HG03342 (cell line): ENCODE measurements around the gene OMA1.
A peak's percentile ranks its signal among the peaks of the same experiment; 100 is the strongest.
"Not testable (repeated sequence)": the region's sequence is repeated elsewhere in the genome, so short reads cannot be mapped to it uniquely, and the experiment has no call there.

Experiments
- ATAC-seq: cut with Tn5 transposase; IDR thresholded peaks from one replicate; pipeline ENCODE4 v1.9.1; 2021; ENCODE audit warnings: mild to moderate bottlenecking, moderate library complexity; ENCODE audit not compliant: unreplicated experiment

OMA1 gene

DNA sequence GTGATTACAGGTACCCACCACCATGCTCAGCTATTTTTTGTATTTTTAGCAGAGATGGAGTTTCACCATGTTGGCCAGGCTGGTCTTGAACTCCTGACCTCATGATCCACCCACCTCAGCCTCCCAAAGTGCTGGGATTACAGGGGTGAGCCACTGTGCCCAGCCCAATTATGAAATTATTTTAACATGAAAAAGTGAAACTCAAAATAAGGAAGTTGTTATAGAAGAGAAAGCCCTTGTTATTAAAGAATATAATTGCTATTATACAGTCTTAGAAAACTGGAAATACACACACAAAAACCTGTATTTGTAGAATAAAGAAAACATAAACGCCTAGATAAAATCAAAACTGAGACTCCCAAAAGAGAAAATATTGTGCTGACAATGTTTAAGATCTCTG lies 14.7 kb downstream of the OMA1 start:
- not testable (repeated sequence) for ATAC-seq

DNA sequence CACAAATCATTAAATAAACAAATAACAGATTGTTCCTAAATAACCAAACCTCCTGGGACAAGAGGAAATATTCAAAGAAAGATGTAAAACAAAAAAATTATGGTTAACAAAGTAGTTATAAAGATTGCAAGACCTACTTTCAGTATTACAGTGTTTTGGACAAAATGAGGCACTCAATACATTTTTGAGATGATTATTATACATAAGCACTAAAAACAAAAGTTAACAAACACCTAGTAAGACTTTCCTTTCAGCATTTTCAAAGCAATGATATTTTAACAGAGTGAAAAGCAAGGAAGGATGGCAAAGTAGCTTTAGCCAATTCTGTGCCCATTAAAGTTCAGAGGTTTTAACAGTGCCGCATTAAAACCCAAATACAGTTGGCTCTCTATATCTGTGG lies 17.2 kb downstream of the OMA1 start:
- ATAC-seq = no peak

- ATAC-seq = no peak
Measured at GRCh38 chr1:58528518-58528917, 18.0 kb downstream of the OMA1 start.

GRCh38 chr1:58524353-58524945 lies 22.1 kb downstream of the OMA1 start:
- no peak for ATAC-seq

GRCh38 chr1:58515794-58516401 lies 30.6 kb downstream of the OMA1 start:
- ATAC-seq = peak; percentile 52

DNA sequence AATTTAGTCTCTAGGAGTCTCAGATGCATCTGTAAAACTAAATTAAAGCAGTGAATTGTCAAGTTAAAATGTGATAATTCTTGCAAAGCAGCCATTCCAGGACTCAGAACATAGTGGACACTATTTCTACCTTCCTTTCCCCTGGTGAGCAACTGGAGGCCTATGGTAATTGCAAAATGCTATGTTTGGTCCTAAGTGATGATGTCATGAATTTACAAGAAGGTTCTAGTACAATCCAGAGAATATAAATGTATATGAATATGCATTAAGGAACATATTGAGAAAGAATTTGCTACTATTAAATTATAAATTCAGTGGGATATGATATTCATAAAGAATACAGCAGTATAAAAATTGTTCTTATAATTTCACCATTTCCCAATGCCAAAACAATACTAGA lies 32.6 kb downstream of the OMA1 start:
- no peak for ATAC-seq

DNA sequence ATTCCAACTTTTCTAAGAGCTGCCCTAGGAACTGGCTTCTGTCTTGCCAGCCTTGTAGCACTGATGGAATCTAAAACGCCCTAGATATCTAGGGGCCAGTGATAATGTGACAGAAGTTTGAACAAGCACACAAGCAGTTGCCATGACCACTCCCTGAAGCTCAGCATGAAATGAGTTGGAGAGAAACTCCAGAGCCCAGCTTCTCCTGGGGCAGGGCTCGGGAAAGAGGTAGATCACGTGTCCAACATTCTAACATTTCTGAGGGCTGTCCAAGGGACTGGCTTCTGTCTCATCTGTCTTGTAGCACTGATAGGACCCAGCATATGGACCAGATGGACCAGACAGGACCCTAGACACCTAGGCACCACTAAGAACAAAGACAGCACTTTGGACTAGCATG lies 37.9 kb downstream of the OMA1 start:
- ATAC-seq = no peak

- ATAC-seq = no peak
Measured at GRCh38 chr1:58505286-58505685, 41.2 kb downstream of the OMA1 start.

- no peak for ATAC-seq
Measured at GRCh38 chr1:58502519-58502918, 44.0 kb downstream of the OMA1 start.

DNA sequence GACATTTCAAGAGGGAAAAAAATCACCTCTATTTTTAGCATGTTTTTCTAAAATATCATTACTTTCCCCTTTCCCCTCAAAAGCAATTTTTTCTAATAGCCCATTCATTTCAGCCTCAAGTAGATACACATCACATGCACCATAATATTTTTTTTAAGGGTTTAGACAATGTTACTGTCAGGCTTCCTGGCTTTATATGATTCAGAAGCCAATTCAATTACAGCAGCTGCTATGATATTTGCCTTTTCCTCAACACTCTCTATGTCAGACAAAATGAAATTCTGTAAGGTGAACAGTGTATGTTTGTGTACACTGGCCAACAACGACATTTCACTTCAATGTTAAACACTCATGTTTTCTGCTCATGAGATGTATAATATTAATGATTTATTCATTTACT lies 46.5 kb downstream of the OMA1 start:
- ATAC-seq = no peak

GRCh38 chr1:58497499-58497898 lies 49.0 kb downstream of the OMA1 start:
- no peak for ATAC-seq

GRCh38 chr1:58496042-58496441 lies 50.5 kb downstream of the OMA1 start:
- no peak for ATAC-seq

- ATAC-seq = not testable (repeated sequence)
Measured at GRCh38 chr1:58488914-58489313, 57.6 kb downstream of the OMA1 start.

- no peak for ATAC-seq
Measured at GRCh38 chr1:58487002-58487401, 59.5 kb downstream of the OMA1 start.

DNA sequence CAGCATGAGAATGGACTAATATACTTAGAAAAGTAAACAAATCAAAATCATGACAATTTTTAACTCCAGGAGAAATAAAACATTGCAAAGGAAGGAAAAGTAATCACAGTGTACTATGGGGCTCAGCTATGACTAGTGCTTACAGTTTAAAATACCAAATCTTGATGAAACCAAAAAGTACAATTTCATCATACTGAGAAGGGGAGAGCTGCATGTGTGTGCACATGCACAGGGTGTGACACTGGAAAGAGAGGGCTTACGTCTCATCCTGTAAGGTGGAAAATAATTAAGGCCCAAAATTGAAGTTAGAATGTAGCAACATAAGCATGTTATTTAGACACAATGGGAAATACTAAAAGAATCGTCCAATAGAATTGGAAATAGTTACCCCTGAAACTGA lies 64.6 kb downstream of the OMA1 start:
- no peak for ATAC-seq

DNA sequence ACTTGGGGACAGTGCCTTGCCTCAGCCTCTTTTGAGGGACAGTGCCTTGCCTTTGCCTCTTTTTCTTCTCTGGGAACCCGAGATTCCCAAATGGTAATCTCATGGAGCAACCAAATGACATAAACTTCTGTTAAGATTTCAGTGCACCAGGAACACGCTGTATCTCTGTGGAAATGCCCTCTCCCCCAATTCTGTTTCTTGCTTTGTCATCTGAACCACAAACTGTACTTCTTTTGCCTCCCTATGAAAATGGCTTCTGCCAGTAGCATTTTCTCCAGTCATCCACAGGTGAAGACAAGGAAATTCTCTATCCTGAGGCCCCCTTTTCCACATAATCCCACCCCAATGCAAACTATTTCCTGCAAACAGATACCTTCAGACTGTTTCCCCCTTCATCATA lies 66.3 kb downstream of the OMA1 start:
- ATAC-seq = no peak

- no peak for ATAC-seq
Measured at GRCh38 chr1:58477390-58477789, 69.1 kb downstream of the OMA1 start.

DNA sequence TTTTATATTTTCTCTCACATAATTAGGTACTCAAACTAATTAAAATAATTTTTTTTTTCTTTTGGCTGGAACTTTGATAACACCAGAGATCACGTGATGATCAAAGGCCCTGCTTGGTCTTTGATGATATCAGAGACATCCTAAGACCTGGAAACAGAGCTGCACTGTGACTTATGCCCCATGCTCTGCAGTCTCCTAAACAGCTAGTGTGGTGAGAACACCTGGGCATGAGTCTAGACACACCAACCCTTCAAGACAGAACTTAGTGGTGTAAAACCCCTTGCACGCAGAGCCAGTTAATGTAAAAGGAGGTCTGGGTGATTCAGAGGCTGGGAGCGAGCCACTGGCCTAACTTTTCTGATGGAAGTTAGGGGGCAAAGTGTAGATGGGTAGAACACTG lies 70.3 kb downstream of the OMA1 start:
- ATAC-seq = no peak

DNA sequence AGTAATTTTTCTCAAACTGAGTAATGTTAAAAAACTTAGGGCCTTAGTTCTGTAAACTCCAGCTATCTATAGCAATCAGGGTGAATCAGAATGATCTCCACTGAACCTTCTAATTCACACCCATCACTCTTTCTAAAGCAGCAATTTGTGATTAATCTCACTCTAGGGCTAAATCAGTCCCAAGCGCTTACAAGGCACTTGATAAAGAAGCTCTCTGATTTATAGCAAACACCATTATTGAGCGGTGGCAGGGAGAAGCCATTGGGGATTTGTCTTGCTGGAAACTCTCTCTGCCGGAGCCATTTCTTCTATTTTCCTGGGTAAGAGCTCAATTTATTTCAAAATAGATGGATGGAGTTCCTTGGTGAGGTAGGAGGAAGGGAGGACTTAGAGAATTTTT lies 77.0 kb downstream of the OMA1 start:
- ATAC-seq = no peak

DNA sequence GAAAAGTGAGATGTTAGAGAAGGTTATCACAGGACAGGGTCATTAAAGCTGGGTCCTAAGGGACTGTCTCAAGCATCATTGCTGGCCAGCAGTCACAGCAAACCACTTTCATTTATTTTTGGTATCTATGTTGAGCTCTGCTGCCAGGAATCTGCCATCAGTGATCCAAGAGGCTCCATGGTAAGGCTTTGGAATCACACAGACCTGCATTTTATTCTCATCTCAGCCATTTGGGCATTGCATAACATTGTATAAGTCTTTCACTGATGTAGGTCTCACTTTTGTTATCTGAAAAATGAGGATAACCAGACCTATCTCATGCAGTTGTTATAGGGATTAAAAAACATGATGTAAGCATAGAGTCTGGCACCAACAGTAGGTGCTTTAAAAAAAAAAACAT lies 77.5 kb downstream of the OMA1 start:
- no peak for ATAC-seq

DNA sequence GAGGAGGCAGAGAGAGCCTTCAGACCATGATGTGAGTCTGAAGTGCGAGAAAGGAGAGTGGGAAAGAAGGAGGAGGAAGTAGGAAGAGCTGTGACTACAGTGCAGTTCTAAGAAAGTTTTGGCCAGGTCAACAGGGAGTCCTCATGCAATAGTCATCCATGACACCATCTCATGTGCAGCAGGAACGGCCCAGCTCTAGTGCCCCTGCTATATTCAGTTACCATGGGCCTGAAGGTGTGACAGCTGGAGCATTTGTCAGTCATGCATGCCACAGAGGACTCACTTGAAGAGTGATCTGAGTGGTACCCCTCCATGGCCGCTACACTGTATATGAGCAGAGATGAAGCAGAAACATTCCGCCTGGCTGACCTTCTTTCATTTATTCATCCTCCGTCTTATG lies 77.9 kb downstream of the OMA1 start:
- ATAC-seq = no peak

DNA sequence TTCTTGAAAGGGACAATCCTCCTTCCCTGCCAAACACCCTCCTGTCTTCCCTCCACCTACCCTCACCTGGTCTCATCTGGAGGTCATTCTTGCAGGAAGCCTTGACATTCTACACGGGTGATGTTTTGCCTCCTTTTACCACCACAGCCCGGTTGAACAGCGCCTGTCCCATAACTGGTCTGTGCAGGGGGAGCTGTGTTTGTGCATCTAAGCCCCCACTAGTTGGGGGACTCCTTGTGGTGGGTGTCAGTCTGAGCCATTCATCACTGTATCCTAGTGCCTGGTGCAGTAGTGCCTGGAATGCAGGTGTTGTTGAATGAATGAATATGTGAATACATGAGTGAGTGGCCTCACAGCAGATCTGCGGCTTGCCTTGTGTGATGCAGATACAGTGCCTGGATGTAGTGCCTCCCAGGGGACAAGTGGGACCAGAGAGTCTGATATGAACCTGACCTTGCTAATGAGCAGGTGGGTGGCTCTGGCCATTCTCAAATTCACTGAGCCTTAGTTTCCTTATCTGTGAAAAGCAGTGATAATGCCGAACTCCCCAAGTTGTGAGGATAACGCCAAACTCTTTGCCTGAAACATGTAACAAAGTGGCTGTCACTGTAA lies 79.8 kb downstream of the OMA1 start:
- no peak for ATAC-seq
